GM18507 (cell line): Measurements from ENCODE around the gene ACKR2.

ENCODE experiments used
- DNase-seq: peaks from one replicate; pipeline ENCODE4 v3.0.0; 2011; ENCODE audit warnings: low read depth; ENCODE audit not compliant: insufficient read length; ENCODE audit errors: extremely low spot score
- FAIRE-seq: peaks from 2 replicates; lab custom pipeline; 2011; peaks lifted over from hg19 to GRCh38; lab: Jason Lieb, UNC

ACKR2 gene

DNA sequence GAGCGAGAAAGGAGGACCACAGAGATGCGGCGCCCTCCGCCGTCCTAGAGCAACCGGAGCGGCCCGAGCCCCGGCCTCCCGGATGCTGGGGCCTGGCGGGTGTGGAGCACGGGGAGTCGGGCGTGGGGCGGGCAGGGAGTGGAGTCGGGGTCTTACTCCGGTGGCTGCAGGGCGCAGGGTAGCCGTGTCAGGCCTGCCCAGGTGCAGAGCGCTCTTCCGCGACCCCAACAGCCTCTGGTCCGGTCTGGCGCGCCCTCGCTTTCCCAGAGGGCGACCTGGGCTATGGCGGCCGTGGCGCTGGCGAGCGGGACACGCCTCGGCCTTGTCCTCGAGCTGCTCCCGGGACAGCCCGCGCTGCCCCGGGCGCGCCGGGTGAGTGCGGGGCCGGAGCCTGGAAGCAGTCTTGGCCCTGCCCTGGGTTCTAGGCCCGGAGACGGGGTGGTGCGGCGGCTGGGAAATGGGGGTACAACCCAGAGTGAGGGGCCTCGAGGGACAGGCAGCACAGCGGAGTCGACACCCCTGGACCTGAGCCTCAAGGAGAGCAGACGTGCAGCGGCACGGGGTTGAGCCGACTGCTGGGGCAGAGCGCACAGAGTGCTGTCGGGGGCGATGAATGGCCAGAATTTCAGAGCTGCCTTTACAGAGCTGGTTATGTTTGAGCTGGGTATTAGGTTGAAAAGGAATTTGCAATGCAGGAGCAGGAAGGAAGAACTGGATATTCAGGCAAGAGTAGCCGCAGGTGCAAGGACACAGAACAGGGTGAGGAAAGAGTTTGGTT, 97.0 kb downstream of the ACKR2 start, which contains the start of gene ZNF662:
TSS of gene ZNF662 (plus strand) at position 73 of the 778 bp plus-strand sequence. CDS start 1,973 bp downstream, outside the sequence.
- no peak for DNase-seq
- FAIRE-seq: no peak

- no peak for DNase-seq
- FAIRE-seq: no peak
Observed at GRCh38 chr3:42906848-42907183, 97.6 kb downstream of the ACKR2 start.

- no peak for FAIRE-seq
Observed at GRCh38 chr3:42908675-42909074, 99.4 kb downstream of the ACKR2 start.

DNA sequence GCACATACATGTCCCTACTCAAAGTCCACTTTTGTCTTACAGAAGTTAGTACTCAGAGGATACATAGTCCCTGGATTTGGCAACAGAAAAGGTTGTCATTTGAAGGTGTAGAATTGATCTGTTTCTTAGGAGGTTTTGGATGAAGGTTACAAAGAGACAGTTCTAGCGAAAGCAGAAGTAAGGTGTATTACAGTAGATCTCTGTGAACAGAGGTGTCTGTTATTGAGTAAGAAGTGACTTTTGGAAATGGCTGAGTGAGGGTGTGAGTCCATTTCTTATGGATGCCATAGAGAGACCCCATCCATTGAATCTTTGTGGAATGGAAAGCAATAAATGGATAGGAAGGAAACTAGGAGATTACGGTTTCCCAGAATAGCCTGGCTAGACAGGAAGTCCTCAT, 102.3 kb downstream of the ACKR2 start:
- no peak for FAIRE-seq
- DNase-seq: no peak

More at GRCh38 chr3:42908675-42909074, 99.4 kb downstream of the ACKR2 start:
- DNase-seq: no peak

DNA sequence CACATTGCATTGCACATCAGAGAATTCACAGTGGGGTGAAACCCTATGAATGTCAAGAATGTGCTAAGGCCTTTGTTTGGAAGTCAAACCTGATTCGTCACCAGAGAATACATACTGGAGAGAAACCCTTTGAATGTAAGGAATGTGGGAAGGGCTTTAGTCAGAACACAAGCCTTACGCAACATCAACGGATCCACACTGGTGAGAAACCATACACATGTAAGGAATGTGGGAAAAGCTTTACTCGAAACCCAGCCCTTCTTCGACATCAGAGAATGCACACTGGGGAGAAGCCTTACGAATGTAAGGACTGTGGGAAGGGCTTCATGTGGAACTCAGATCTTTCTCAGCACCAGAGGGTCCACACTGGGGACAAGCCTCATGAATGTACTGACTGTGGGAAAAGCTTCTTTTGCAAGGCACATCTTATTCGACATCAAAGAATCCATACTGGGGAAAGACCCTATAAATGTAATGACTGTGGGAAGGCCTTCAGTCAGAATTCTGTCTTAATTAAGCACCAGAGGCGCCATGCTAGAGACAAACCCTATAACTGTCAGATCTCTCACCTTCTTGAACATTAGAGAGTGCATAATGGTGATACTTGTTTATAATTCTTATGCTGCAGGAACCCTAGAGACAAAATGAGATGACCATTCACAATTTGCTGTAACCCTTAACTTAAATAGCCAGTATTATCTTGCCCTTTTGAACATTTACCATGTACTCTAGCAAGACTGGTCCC, 105.7 kb downstream of the ACKR2 start:
- DNase-seq (no peak), FAIRE-seq (no peak)
